Fibroblast of the aortic adventitia (primary cell): ENCODE data around the gene SEPHS1. TPM values are rescaled to one million over a fixed set of nuclear protein-coding genes. Genes with fewer than 3 reads are reported as not detected.
"Not testable (repeated sequence)": the region's sequence is repeated elsewhere in the genome, so short reads cannot be mapped to it uniquely, and the experiment has no call there.

Experiments
- DNase-seq: peaks from one replicate; pipeline ENCODE4 v3.0.0-alpha.2; 2010; ENCODE audit warnings: low read depth
- H3K4me3 ChIP-seq: 2 replicates; pipeline ENCODE4 v1.5.1; 2011; ENCODE audit warnings: low read depth, mild to moderate bottlenecking, control low read depth, low read length, moderate library complexity
- CTCF ChIP-seq: IDR thresholded peaks from 2 replicates; pipeline ENCODE4 v1.5.1; 2011; ENCODE audit warnings: mild to moderate bottlenecking, low read length, control low read depth, inconsistent platforms; ENCODE audit not compliant: insufficient read depth
- total RNA-seq: library from RNA; depleted of rRNA; stranded (reverse); fragments of >200 nt; gene quantifications from 2 replicates; pipeline ENCODE4 v1.2.3, GENCODE V29; 2012; ENCODE audit warnings: low replicate concordance

Gene SEPHS1
- total RNA-seq, 1 donor = 35.2 TPM

- DNase-seq = peak; percentile 83
- peak overlapping the region; percentile 9 for H3K4me3 ChIP-seq
- TF ChIP-seq CTCF = no peak
Measured at GRCh38 chr10:13338390-13339110, 9.5 kb downstream of the SEPHS1 start.

- no peak for DNase-seq
- no peak for TF ChIP-seq CTCF
- no peak overlapping the region for H3K4me3 ChIP-seq
Measured at GRCh38 chr10:13337827-13338196, 10.3 kb downstream of the SEPHS1 start.

DNA sequence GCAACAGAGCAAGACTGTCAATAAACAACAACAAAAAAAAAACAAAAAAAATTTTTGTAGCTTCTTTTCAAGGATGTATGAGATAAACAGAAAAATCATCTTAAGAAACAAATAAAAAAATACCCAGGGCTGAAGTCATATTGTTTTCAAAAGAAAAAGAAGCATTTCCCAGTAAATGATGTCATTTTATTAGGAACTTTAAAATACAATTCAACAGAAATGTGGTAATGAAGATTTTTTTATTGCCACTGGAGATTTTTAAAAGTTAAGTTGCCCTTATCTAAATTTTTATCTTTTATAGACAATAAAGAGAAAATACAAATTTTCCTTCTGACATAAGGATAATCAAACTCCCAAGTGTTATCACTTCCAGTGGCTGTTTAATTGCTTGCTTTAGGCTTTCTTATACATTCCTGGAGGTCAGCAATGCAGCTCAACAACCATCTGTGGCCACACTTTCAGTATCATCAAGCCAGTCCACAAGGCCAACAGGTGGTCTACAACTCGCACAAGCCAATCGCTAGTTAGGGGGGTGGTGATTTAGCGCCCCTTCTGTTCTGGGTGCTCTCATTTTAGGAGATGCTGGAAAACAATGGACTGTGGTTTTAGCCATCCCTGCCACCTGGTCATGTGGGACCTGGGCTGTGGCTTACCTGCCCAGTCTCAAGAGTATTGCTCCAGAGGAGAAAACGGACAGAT lies 10.8 kb downstream of the SEPHS1 start:
- no peak for TF ChIP-seq CTCF
- no peak overlapping the region for H3K4me3 ChIP-seq

DNA sequence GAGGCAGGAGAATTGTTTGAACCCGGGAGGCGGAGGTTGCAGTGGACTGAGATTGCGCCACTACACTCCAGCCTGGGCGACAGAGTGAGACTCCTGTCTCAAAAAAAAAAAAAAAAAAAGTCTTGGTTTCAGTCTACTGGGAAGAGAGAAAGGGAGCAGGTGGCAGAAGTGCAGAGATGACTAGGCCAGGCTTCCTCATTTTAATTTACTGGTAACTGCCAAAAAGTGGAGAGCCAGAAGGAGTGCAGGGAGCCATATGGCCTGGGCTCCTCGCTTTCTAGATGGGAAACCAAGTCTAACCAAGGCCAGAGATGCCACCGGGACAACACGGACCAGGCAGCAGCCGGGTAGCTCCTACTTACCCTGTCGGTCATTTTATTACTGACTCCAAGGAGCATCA lies 12.2 kb downstream of the SEPHS1 start:
- H3K4me3 ChIP-seq = no peak overlapping the region
- TF ChIP-seq CTCF = no peak
- no peak for DNase-seq

More for the DNA sequence above, 10.8 kb downstream of the SEPHS1 start:
- DNase-seq = no peak

DNA sequence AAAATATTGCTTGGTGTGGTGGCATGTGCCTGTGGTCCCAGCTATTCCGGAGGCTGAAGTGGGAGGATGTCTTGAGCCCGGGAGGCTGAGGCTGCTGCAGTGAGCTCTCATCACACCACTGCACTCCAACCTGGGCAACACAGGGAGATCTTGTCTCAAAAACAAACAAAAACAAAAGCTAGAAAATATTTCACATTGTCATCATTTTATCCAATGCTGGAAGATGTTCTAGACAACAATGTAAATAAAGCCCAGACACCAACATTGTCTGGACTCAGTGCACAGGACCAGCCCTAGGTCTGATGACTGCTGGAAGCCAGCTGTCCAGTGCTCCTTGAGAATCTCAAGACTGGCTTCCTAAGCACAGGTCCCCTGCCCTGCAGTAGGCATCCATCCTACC lies 13.5 kb downstream of the SEPHS1 start:
- TF ChIP-seq CTCF = no peak
- no peak for DNase-seq
- H3K4me3 ChIP-seq = no peak overlapping the region

GRCh38 chr10:13331646-13332045 lies 16.4 kb downstream of the SEPHS1 start:
- no peak for TF ChIP-seq CTCF
- no peak overlapping the region for H3K4me3 ChIP-seq
- DNase-seq = no peak

- not testable (repeated sequence) for H3K4me3 ChIP-seq, DNase-seq
Measured at GRCh38 chr10:13330980-13331379, 17.1 kb downstream of the SEPHS1 start.
